Aorta (tissue), 5 donors: Measurements from ENCODE around the gene BZW1. TPM values are rescaled to one million over a fixed set of nuclear protein-coding genes. Genes with fewer than 3 reads are reported as not detected.
A peak's percentile ranks its signal among the peaks of the same experiment; 100 is the strongest.

Source experiments
- ATAC-seq: fragments of 200-7000 bp; cut with Tn5 transposase; one replicate; pipeline ENCODE4 v1.9.1; 2022; ENCODE audit warnings: moderate library complexity; ENCODE audit not compliant: low FRiP score
- DNase-seq, 2 donors: peaks; one replicate each; pipeline ENCODE4 v3.0.0-alpha.2; 2020
- H3K27ac ChIP-seq, 2 donors: one replicate each; pipeline ENCODE4 v1.5.1; 2013; ENCODE audit warnings: low read length in 2 of 2, mild to moderate bottlenecking in 2 of 2, moderate library complexity in 2 of 2, control low read depth in 1 of 2, inconsistent platforms in 1 of 2, low read depth in 1 of 2
- H3K27me3 ChIP-seq, 2 donors: one replicate each; pipeline ENCODE4 v1.6.1; 2013; ENCODE audit warnings: control low read depth in 1 of 2, low read length in 1 of 2, mild to moderate bottlenecking in 1 of 2, moderate library complexity in 1 of 2; ENCODE audit not compliant: insufficient read depth in 2 of 2, control insufficient read depth in 1 of 2
- H3K36me3 ChIP-seq, 2 donors: one replicate each; pipeline ENCODE4 v1.6.1; 2013; ENCODE audit warnings: control low read depth in 1 of 2, low read length in 1 of 2, mild to moderate bottlenecking in 1 of 2; ENCODE audit not compliant: insufficient read depth in 2 of 2, control insufficient read depth in 1 of 2
- H3K4me1 ChIP-seq, 2 donors: one replicate each; pipeline ENCODE4 v1.6.1; 2013; ENCODE audit warnings: low read length in 2 of 2, control low read depth in 1 of 2, mild to moderate bottlenecking in 1 of 2, moderate library complexity in 1 of 2; ENCODE audit not compliant: insufficient read depth in 2 of 2, control insufficient read depth in 1 of 2
- H3K4me3 ChIP-seq, 2 donors: one replicate each; pipeline ENCODE4 v1.5.1; 2013; ENCODE audit warnings: low read length in 2 of 2, control low read depth in 1 of 2, mild to moderate bottlenecking in 1 of 2
- H3K9me3 ChIP-seq: one replicate; pipeline ENCODE4 v1.6.1; 2013; ENCODE audit warnings: mild to moderate bottlenecking, low read length; ENCODE audit not compliant: control insufficient read depth
- WGBS, 2 donors: extraction: QIAGEN DNeasy Blood & Tissue Kit; methylation state at CpG; one replicate each; pipeline ENCODE4 v1.1.7; 2013; 5-methylcytosine and 5-hydroxymethylcytosine counted together
- intact Hi-C, 2 donors: fragments of 100-400 bp; cut with DNase I; formaldehyde crosslinking; loops; one replicate each; pipeline versions ENCODE4 v1.14.2 to v1.15.0; 2022
- long read RNA-seq, 2 donors: library from polyadenylated mRNA; unstranded; transcript quantifications; one replicate each; pipeline ENCODE4 v2.0.0, GENCODE V29; 2020 to 2021
- polyA plus RNA-seq, 2 donors: library from polyadenylated mRNA; stranded (reverse); fragments of 200-250 nt; gene quantifications; one replicate each; pipeline ENCODE4 v1.2.3, GENCODE V29; 2013
- total RNA-seq, 2 donors: library from RNA; stranded (reverse); fragmentation: NEBNext Ultra II Directional; extraction: Animal tissue kit (Norgen Biotek cat#: 25700); gene quantifications; one replicate each; pipeline ENCODE4 v1.2.1, GENCODE V29; 2021
- donor health status: healthy with polysubstance abuse.
- donor health status: Bipolar disorder and iron deficiency.
- donor health status: DM: no; HTN: no; CAD: no.
- donor health status: DM: no; HTN: no; CAD: no.
- donor health status: DM: yes; HTN: yes; CAD: no.

Gene BZW1
- total RNA-seq, result 100 to 1,000 TPM; 193 to 250 TPM
- 10 to 100 TPM; 73.1 to 78.6 TPM for polyA plus RNA-seq
- long read RNA-seq, donor 1, full-length matches to known transcripts, result 196 of 249 reads
- long read RNA-seq, donor 1, partial matches to known transcripts, result 33 of 249 reads
- long read RNA-seq, donor 1, other reads (novel, unspliced or antisense), result 20 of 249 reads
- long read RNA-seq, donor 2, full-length matches to known transcripts, result 68 of 85 reads
- long read RNA-seq, donor 2, partial matches to known transcripts, result 2 of 85 reads
- long read RNA-seq, donor 2, other reads (novel, unspliced or antisense), result 15 of 85 reads

GRCh38 chr2:200811333-200812121 is at the start of gene BZW1:
Gene BZW1, plus strand, starts transcription at chr2:200811910. Its CDS starts 1,308 bp downstream, at chr2:200813218.
- peak; percentile 98 for ATAC-seq
- intact Hi-C loops, result loop anchor here (1.0 to 5.0 kb wide), 5 partner anchors 49 to 99 kb away; partner anchors contain the start of gene CLK1 (in 2 of the 2)
- WGBS, 2 donors, result 1% methylated on average over 65 to 75 of the region's 75 CpGs
- peak; percentile 97 to 99 for DNase-seq
- Histone ChIP-seq H3K27me3 (no peaks in the 10 kb centered on the region), H3K36me3 (no peaks in the 10 kb centered on the region), H3K27ac (peak within 1 kb of the TSS; percentile 83 to 97), H3K4me1 (no peaks in the 10 kb centered on the region), H3K4me3 (peak within 1 kb of the TSS; percentile 85 to 91), H3K9me3 (no peaks in the 10 kb centered on the region)

GRCh38 chr2:200762127-200762526 is 49.6 kb upstream of the BZW1 start:
- intact Hi-C loops, result loop anchor here in 1 of 2 donors (5.0 kb wide), 1 partner anchor 50 kb away; the partner anchor contains the start of gene BZW1
- no peak for ATAC-seq
- Histone ChIP-seq H3K4me1 (peaks cover 0 to 4% of the 10 kb centered on the region in 2 donors), H3K27ac (no peak overlapping the region), H3K9me3 (no peaks in the 10 kb centered on the region), H3K36me3 (no peaks in the 10 kb centered on the region), H3K27me3 (no peaks in the 10 kb centered on the region), H3K4me3 (no peak overlapping the region)
- WGBS, 2 donors, result 93 to 94% methylated on average over 4 of the region's 4 CpGs
- no peak for DNase-seq

DNA sequence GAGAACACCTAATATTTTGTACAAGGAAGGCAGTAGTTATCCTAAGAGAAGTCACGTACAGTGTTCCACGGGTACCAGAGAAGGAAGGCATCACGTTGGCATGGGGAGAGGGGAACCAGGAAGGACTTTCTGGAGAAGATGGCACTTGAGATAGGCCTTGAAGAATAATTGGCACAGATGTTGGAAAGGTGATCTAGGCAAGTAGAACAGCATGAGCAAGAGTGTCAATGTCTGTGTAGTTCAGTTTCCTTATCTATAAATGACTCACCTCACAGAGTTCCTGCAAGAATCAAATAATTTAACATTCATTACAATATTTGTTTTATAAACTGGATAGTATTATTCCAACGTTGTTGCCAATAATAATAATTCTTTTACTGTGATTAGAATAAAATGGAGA is 48.3 kb upstream of the BZW1 start:
- Histone ChIP-seq H3K27ac (no peak overlapping the region), H3K4me1 (peaks cover 0 to 4% of the 10 kb centered on the region in 2 donors), H3K27me3 (no peaks in the 10 kb centered on the region), H3K4me3 (no peak overlapping the region), H3K36me3 (no peaks in the 10 kb centered on the region), H3K9me3 (no peaks in the 10 kb centered on the region)
- 37 to 45% methylated on average over 4 of the region's 4 CpGs for WGBS, 2 donors
- ATAC-seq, result no peak
- no peak for DNase-seq
- intact Hi-C loops, result loop anchor here in 1 of 2 donors (5.0 kb wide), 1 partner anchor 49 kb away; the partner anchor contains the start of gene BZW1

GRCh38 chr2:200765139-200765951 is 46.4 kb upstream of the BZW1 start:
- Histone ChIP-seq H3K4me3 (no peak overlapping the region), H3K36me3 (no peaks in the 10 kb centered on the region), H3K27me3 (no peaks in the 10 kb centered on the region), H3K27ac (no peak overlapping the region), H3K4me1 (peaks cover 0 to 4% of the 10 kb centered on the region in 2 donors), H3K9me3 (no peaks in the 10 kb centered on the region)
- WGBS, 2 donors, result 60 to 67% methylated on average over 2 of the region's 2 CpGs
- DNase-seq, result peak in 1 of 2 donors; percentile 52
- peak; percentile 72 for ATAC-seq
- intact Hi-C loops, result no loop called here

DNA sequence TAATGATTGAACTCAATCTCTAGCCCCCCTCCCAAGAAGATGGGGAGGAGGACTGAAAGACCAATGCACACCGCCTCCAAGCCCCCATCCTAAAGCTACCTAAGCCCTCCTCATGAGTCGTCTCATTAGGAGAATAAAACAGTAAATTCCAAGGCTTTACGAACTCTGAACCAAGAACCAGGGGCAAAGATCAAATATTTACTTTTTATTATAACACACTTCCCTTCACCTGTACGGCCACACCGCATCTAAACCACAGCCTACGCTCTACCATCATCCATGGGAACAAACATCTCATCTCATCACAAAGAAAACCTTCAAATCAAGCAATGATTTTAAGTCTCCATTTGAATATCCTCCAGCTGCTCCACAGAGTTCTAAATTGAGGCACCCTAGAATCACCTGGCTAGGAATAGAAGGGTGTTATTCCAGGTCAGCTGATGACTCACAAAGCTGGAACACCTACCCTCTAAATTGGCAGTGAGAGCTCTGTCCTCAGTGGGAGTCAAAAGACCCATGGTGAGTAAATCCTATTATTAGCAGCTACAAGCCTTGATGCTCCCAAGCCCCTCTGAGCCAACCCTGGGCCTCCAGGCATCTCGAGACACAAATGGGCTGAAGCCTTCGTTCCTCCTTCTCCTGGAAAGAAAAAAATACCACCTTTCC is 45.6 kb upstream of the BZW1 start:
- WGBS, 2 donors, result 75 to 77% methylated on average over 8 of the region's 8 CpGs
- no peak for ATAC-seq
- Histone ChIP-seq H3K9me3 (no peaks in the 10 kb centered on the region), H3K4me1 (peaks cover 2 to 4% of the 10 kb centered on the region in 2 donors), H3K27ac (no peak overlapping the region), H3K27me3 (no peaks in the 10 kb centered on the region), H3K36me3 (no peaks in the 10 kb centered on the region), H3K4me3 (no peak overlapping the region)
- intact Hi-C loops, result no loop called here
- no peak for DNase-seq

DNA sequence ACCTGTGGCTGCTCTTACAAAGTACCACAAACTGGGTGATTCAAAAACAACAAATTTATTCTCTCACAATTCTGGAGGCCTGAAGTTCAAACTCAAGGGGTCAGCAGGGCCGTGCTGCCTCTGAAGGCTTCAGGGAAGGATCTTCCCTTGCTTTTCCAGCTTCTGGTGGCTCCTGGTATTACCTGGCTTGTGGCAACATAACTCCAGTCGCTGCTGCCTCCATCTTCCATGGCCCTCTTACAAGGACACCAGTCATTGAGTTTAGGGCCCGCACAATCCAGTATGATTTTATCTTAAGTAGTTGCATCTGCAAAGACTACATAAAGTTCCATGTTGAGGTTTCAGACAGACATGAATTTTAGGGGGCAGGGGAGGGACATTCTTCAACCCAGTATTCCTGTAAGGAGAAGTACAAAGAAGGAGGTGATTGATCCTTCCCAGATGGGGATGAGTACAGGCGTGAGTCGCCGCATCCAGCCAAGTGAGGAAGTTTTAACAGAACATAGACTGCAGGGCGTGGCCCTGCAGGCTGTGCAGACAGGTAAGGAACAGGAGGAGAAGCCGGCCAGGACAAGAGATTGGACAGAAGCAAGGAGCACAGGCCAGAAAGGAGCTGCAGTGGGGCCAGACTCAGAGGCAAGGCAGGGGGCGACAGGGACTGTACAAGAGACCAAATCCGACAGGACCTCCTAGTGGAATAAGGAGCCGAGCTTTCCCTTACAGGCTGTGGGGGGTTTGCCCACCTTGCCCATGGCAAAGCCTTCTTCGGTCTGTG is 44.4 kb upstream of the BZW1 start:
- no peaks in the 10 kb centered on the region for H3K9me3 ChIP-seq
- H3K27ac ChIP-seq, result no peak overlapping the region
- intact Hi-C loops, result no loop called here
- no peaks in the 10 kb centered on the region for H3K36me3 ChIP-seq
- no peak for ATAC-seq
- DNase-seq, result no peak
- H3K4me1 ChIP-seq, result peaks cover 2 to 4% of the 10 kb centered on the region in 2 donors
- WGBS, 2 donors, result 87 to 89% methylated on average over 12 of the region's 12 CpGs
- no peak overlapping the region for H3K4me3 ChIP-seq
- no peaks in the 10 kb centered on the region for H3K27me3 ChIP-seq

DNA sequence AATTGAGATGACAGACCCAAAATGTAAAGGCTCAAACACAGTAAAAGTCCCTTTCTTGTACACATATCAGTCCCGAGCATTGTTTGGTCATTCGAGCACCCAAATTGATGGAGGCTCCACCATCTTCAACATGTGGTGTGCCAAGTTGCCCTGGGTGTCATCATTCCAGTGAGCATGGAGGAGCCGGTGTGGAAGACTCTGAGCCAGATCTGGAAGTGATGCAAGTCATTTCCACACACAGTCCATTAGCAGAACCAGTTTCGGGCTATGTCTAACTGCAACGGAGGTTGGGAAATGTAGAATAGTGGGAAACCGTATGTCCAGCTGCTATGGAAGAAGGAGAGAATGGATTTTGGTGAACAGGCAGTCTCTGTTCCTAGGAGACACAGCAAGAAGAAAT is 40.9 kb upstream of the BZW1 start:
- Histone ChIP-seq H3K27ac (peak overlapping the region in 1 of 2 donors; percentile 48), H3K36me3 (no peaks in the 10 kb centered on the region), H3K27me3 (no peaks in the 10 kb centered on the region), H3K4me1 (peaks cover under 1 to 2% of the 10 kb centered on the region in 2 donors), H3K9me3 (peaks cover 2% of the 10 kb centered on the region), H3K4me3 (no peak overlapping the region)
- intact Hi-C loops, result no loop called here
- ATAC-seq, result no peak
- no peak for DNase-seq
- WGBS, 2 donors, result 65 to 66% methylated on average over 6 of the region's 6 CpGs
